H9 (cell line): ENCODE data around the gene ADCK2. TPM values are rescaled to one million over a fixed set of nuclear protein-coding genes. Genes with fewer than 3 reads are reported as not detected.
"Not testable (repeated sequence)": the region's sequence is repeated elsewhere in the genome, so short reads cannot be mapped to it uniquely, and the experiment has no call there.

Source experiments
- DNase-seq: peaks from one replicate; pipeline ENCODE4 v3.0.0-alpha.2; 2017
- H2AFZ ChIP-seq: one replicate; pipeline ENCODE4 v1.6.1; 2013; ENCODE audit warnings: mild to moderate bottlenecking, low read length, control low read depth, moderate library complexity
- H2AK5ac ChIP-seq: 2 replicates; pipeline ENCODE4 v1.6.1; 2013; ENCODE audit warnings: low read length, control low read depth, mixed read lengths; ENCODE audit not compliant: insufficient read length
- H2BK120ac ChIP-seq: one replicate; pipeline ENCODE4 v1.6.1; 2013; ENCODE audit warnings: low read depth, mild to moderate bottlenecking, low read length, control low read depth, inconsistent platforms; ENCODE audit not compliant: poor library complexity, severe bottlenecking
- H2BK12ac ChIP-seq: 2 replicates; pipeline ENCODE4 v1.6.1; 2013; ENCODE audit warnings: low read length, control low read depth, mixed read lengths, low read depth; ENCODE audit not compliant: insufficient read length
- H2BK15ac ChIP-seq: 2 replicates; pipeline ENCODE4 v1.6.1; 2013; ENCODE audit warnings: low read depth, low read length, control low read depth
- H2BK20ac ChIP-seq: one replicate; pipeline ENCODE4 v1.6.1; 2013; ENCODE audit warnings: low read depth, mild to moderate bottlenecking, low read length, control low read depth, inconsistent platforms; ENCODE audit not compliant: poor library complexity, severe bottlenecking
- H2BK5ac ChIP-seq: 2 replicates; pipeline ENCODE4 v1.6.1; 2013; ENCODE audit warnings: low read length, control low read depth, mixed read lengths; ENCODE audit not compliant: insufficient read length
- H3K14ac ChIP-seq: 2 replicates; pipeline ENCODE4 v1.6.1; 2013; ENCODE audit warnings: low read length, control low read depth; ENCODE audit not compliant: insufficient read depth
- H3K18ac ChIP-seq: 2 replicates; pipeline ENCODE4 v1.6.1; 2013; ENCODE audit warnings: low read depth, mild to moderate bottlenecking, mixed read lengths, low read length, control low read depth; ENCODE audit not compliant: insufficient read length
- H3K23ac ChIP-seq: 2 replicates; pipeline ENCODE4 v1.6.1; 2013; ENCODE audit warnings: low read length, control low read depth, mixed read lengths, low read depth; ENCODE audit not compliant: insufficient read length
- H3K23me2 ChIP-seq: 2 replicates; pipeline ENCODE4 v1.6.1; 2013; ENCODE audit warnings: low read depth, mild to moderate bottlenecking, mixed read lengths, low read length, control low read depth; ENCODE audit not compliant: insufficient read length, poor library complexity, severe bottlenecking
- H3K27ac ChIP-seq: 2 replicates; pipeline ENCODE4 v1.5.1; 2013; ENCODE audit warnings: low read length, control low read depth, mixed read lengths, low read depth; ENCODE audit not compliant: insufficient read length
- H3K27me3 ChIP-seq: 2 replicates; pipeline ENCODE4 v1.6.1; 2013; ENCODE audit warnings: low read length, control low read depth, inconsistent platforms; ENCODE audit not compliant: insufficient read depth
- H3K4ac ChIP-seq: 2 replicates; pipeline ENCODE4 v1.6.1; 2013; ENCODE audit warnings: low read depth, mild to moderate bottlenecking, control low read depth, inconsistent platforms, low read length, moderate library complexity
- H3K4me1 ChIP-seq: 2 replicates; pipeline ENCODE4 v1.6.1; 2013; ENCODE audit warnings: low read length, control low read depth, inconsistent platforms; ENCODE audit not compliant: insufficient read depth
- H3K4me2 ChIP-seq: 2 replicates; pipeline ENCODE4 v1.6.1; 2013; ENCODE audit warnings: low read length, control low read depth, mixed read lengths; ENCODE audit not compliant: insufficient read length, insufficient read depth
- H3K56ac ChIP-seq: 2 replicates; pipeline ENCODE4 v1.6.1; 2013; ENCODE audit warnings: low read depth, mild to moderate bottlenecking, mixed read lengths, low read length, control low read depth; ENCODE audit not compliant: insufficient read length
- H3K79me1 ChIP-seq: 2 replicates; pipeline ENCODE4 v1.6.1; 2013; ENCODE audit warnings: low read depth, mild to moderate bottlenecking, moderate library complexity, low read length, control low read depth, inconsistent platforms; ENCODE audit not compliant: insufficient read depth, poor library complexity, severe bottlenecking
- H3K79me2 ChIP-seq: 2 replicates; pipeline ENCODE4 v1.6.1; 2013; ENCODE audit warnings: low read length, control low read depth, inconsistent platforms; ENCODE audit not compliant: insufficient read depth
- H3K9ac ChIP-seq: 2 replicates; pipeline ENCODE4 v1.6.1; 2013; ENCODE audit warnings: low read length, control low read depth, mixed read lengths; ENCODE audit not compliant: insufficient read length; ENCODE audit errors: extremely low read depth
- H3K9me3 ChIP-seq: one replicate; pipeline ENCODE4 v1.6.1; 2013; ENCODE audit warnings: low read depth, low read length, inconsistent platforms; ENCODE audit not compliant: control insufficient read depth
- H3T11ph ChIP-seq: one replicate; pipeline ENCODE4 v1.6.1; 2013; ENCODE audit warnings: mild to moderate bottlenecking, low read length, control low read depth, inconsistent platforms
- H4K20me1 ChIP-seq: one replicate; pipeline ENCODE4 v1.6.1; 2013; ENCODE audit not compliant: control insufficient read depth, insufficient read length, insufficient read depth
- H4K5ac ChIP-seq: 2 replicates; pipeline ENCODE4 v1.6.1; 2013; ENCODE audit warnings: low read depth, mild to moderate bottlenecking, mixed read lengths, low read length, control low read depth; ENCODE audit not compliant: insufficient read length
- H4K8ac ChIP-seq: replicated peaks from 2 replicates; pipeline ENCODE4 v1.6.1; 2013; ENCODE audit warnings: low read length, control low read depth, mixed read lengths, low read depth; ENCODE audit not compliant: insufficient read length
- H4K91ac ChIP-seq: 2 replicates; pipeline ENCODE4 v1.6.1; 2013; ENCODE audit warnings: low read depth, mild to moderate bottlenecking, moderate library complexity, mixed read lengths, low read length, control low read depth; ENCODE audit not compliant: insufficient read length
- H3K27ac Mint-ChIP-seq, 3 experiments: 2 replicates in 2 of 3; 3 replicates in 1 of 3; pipeline ENCODE4 v1.8.0; 2020 to 2021; ENCODE audit warnings: mixed read lengths in 3 of 3, mild to moderate bottlenecking in 1 of 3, moderate library complexity in 1 of 3
- H3K27me3 Mint-ChIP-seq: 2 replicates; pipeline ENCODE4 v1.8.0; 2021; ENCODE audit warnings: low read depth, mild to moderate bottlenecking, moderate library complexity, mixed read lengths
- H3K36me3 Mint-ChIP-seq, 3 experiments: 2 replicates in 2 of 3; 3 replicates in 1 of 3; pipeline ENCODE4 v1.8.0; 2020 to 2021; ENCODE audit warnings: low read depth in 3 of 3, mixed read lengths in 3 of 3; ENCODE audit not compliant: insufficient read depth in 1 of 3
- H3K4me1 Mint-ChIP-seq, 2 experiments: 2 replicates each; pipeline ENCODE4 v1.8.0; 2020; ENCODE audit warnings: mixed read lengths in 2 of 2
- H3K4me3 Mint-ChIP-seq, 2 experiments: 2 replicates in 1 of 2; 3 replicates in 1 of 2; pipeline ENCODE4 v1.8.0; 2020 to 2021; ENCODE audit warnings: mild to moderate bottlenecking in 2 of 2, mixed read lengths in 2 of 2, moderate library complexity in 1 of 2
- H3K9me3 Mint-ChIP-seq, 2 experiments: 2 replicates in 1 of 2; 3 replicates in 1 of 2; pipeline ENCODE4 v1.8.0; 2020; ENCODE audit warnings: mild to moderate bottlenecking in 2 of 2, mixed read lengths in 2 of 2, moderate library complexity in 1 of 2
- WGBS: extraction: QIAGEN DNeasy Blood & Tissue Kit; methylation state at CpG from one replicate; pipeline ENCODE4 v1.1.7; 2013; ENCODE audit warnings: missing lambda C conversion rate, low lambda C conversion rate, mixed read lengths; ENCODE audit not compliant: insufficient read length; ENCODE audit errors: extremely low coverage; 5-methylcytosine and 5-hydroxymethylcytosine counted together
- total RNA-seq: library from RNA; stranded (reverse); gene quantifications from 2 replicates; pipeline ENCODE4 v1.2.1, GENCODE V29; 2021
- TF ChIP-seq, protein P1 (sequence below): fragments of 200-600 bp; sonication (generic); conservative IDR thresholded peaks from 3 replicates; pipeline ENCODE4 v1.8.0; 2021; ENCODE audit warnings: antibody characterized with exemption, mild to moderate bottlenecking

ADCK2 gene
- total RNA-seq, 1 experiment from 2014 or later, result 12.4 TPM

DNA sequence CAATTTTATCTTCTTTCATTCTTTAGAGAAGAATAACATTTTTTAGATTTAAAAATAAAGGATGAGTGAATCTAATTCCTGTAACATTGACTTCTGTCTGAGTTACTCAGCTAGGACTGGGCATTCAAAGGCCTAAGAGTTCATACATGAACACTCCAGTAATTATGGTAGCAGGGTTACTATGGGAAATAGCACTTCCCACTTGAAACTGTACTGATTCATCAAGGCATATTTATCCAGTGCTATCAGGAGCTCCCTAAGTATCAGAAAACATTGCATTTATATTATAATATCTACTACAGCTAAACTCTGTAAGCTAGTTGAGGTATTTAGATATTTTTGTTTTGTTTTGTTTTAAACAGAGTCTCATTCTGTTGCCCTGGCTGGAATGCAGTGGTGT is 65.5 kb downstream of the ADCK2 start:
- H3K27ac Mint-ChIP-seq, result no peak overlapping the region
- Histone ChIP-seq H2BK120ac (no peak overlapping the region), H3K27me3 (no peaks in the 10 kb centered on the region), H3K14ac (no peak overlapping the region), H2BK15ac (no peak overlapping the region), H2BK20ac (no peak overlapping the region), H3K79me2 (no peaks in the 10 kb centered on the region), H3K9me3 (no peaks in the 10 kb centered on the region), H2AK5ac (no peak overlapping the region), H2AFZ (no peak overlapping the region), H3K18ac (no peak overlapping the region), H4K91ac (no peak overlapping the region), H3K23me2 (no peaks in the 10 kb centered on the region), H3K23ac (no peak overlapping the region), H2BK12ac (no peak overlapping the region), H3T11ph (no peak overlapping the region), H3K56ac (no peak overlapping the region), H4K8ac (no peak overlapping the region), H3K79me1 (no peaks in the 10 kb centered on the region), H3K4ac (no peak overlapping the region), H3K4me2 (no peak overlapping the region), H2BK5ac (no peak overlapping the region), H3K9ac (no peak overlapping the region), H3K4me1 (no peaks in the 10 kb centered on the region), H4K20me1 (no peaks in the 10 kb centered on the region), H4K5ac (no peak overlapping the region), H3K27ac (no peak overlapping the region)
- peaks cover 6 to 12% of the 10 kb centered on the region in 2 experiments for H3K4me1 Mint-ChIP-seq
- H3K9me3 Mint-ChIP-seq, result no peaks in the 10 kb centered on the region
- H3K4me3 Mint-ChIP-seq, result no peak overlapping the region
- no peaks in the 10 kb centered on the region for H3K27me3 Mint-ChIP-seq
- H3K36me3 Mint-ChIP-seq, result peaks cover 6 to 19% (median 18%) of the 10 kb centered on the region in 3 experiments
- no peak for DNase-seq
- TF ChIP-seq, protein P1, sequence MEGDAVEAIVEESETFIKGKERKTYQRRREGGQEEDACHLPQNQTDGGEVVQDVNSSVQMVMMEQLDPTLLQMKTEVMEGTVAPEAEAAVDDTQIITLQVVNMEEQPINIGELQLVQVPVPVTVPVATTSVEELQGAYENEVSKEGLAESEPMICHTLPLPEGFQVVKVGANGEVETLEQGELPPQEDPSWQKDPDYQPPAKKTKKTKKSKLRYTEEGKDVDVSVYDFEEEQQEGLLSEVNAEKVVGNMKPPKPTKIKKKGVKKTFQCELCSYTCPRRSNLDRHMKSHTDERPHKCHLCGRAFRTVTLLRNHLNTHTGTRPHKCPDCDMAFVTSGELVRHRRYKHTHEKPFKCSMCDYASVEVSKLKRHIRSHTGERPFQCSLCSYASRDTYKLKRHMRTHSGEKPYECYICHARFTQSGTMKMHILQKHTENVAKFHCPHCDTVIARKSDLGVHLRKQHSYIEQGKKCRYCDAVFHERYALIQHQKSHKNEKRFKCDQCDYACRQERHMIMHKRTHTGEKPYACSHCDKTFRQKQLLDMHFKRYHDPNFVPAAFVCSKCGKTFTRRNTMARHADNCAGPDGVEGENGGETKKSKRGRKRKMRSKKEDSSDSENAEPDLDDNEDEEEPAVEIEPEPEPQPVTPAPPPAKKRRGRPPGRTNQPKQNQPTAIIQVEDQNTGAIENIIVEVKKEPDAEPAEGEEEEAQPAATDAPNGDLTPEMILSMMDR, result no peak

DNA sequence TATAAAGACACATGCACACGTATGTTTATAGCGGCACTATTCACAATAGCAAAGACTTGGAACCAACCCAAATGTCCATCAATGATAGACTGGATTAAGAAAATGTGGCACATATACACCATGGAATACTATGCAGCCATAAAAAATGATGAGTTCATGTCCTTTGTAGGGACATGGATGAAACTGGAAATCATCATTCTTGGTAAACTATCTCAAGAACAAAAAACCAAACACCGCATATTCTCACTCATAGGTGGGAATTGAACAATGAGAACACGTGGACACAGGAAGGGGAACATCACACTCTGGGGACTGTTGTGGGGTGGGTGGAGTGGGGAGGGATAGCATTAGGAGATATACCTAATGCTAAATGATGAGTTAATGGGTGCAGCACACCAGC is 70.5 kb downstream of the ADCK2 start:
- DNase-seq, H3K23ac ChIP-seq, H3K27ac ChIP-seq, H2BK5ac ChIP-seq, H4K20me1 ChIP-seq, H3K9ac ChIP-seq, H2AFZ ChIP-seq, H3K79me1 ChIP-seq, H3K56ac ChIP-seq, H2BK120ac ChIP-seq, H3T11ph ChIP-seq, H4K5ac ChIP-seq, H2AK5ac ChIP-seq, H3K14ac ChIP-seq, H3K4ac ChIP-seq, H4K8ac ChIP-seq, H2BK15ac ChIP-seq, H3K4me3 Mint-ChIP-seq, H3K18ac ChIP-seq, H3K23me2 ChIP-seq, H3K27ac Mint-ChIP-seq, H4K91ac ChIP-seq, H3K79me2 ChIP-seq, H3K9me3 Mint-ChIP-seq, H3K27me3 Mint-ChIP-seq, H3K9me3 ChIP-seq, H3K4me2 ChIP-seq, H2BK12ac ChIP-seq, H3K4me1 ChIP-seq, H2BK20ac ChIP-seq, H3K27me3 ChIP-seq: not testable (repeated sequence)
- Mint-ChIP-seq H3K36me3 (peaks cover 6 to 20% (median 20%) of the 10 kb centered on the region in 3 experiments), H3K4me1 (peaks cover 12 to 16% of the 10 kb centered on the region in 2 experiments)
- WGBS, result no CpG with 5 or more reads among the region's 4 CpGs
